Ishikawa (cell line): ENCODE measurements around the gene NEUROG1.

Source experiments
- CEBPB ChIP-seq: IDR thresholded peaks from 2 replicates; pipeline ENCODE4 v1.6.1; 2012
- CREB1 ChIP-seq: IDR thresholded peaks from 2 replicates; pipeline ENCODE4 v1.6.1; 2012; ENCODE audit warnings: low read depth
- EGR1 ChIP-seq: IDR thresholded peaks from 2 replicates; pipeline ENCODE4 v1.6.1; 2012
- EP300 ChIP-seq: IDR thresholded peaks from 2 replicates; pipeline ENCODE4 v1.6.1; 2012; ENCODE audit warnings: borderline replicate concordance
- MAX ChIP-seq: IDR thresholded peaks from 2 replicates; pipeline ENCODE4 v1.6.1; 2012
- NFIC ChIP-seq: IDR thresholded peaks from 2 replicates; pipeline ENCODE4 v1.6.1; 2012
- RAD21 ChIP-seq: IDR thresholded peaks from 2 replicates; pipeline ENCODE4 v1.6.1; 2012; ENCODE audit warnings: low read depth
- REST ChIP-seq: IDR thresholded peaks from 2 replicates; pipeline ENCODE4 v1.6.1; 2012; ENCODE audit warnings: low read depth, mild to moderate bottlenecking
- TAF1 ChIP-seq: IDR thresholded peaks from 2 replicates; pipeline ENCODE4 v1.6.1; 2012; ENCODE audit warnings: low read depth, mild to moderate bottlenecking
- TCF12 ChIP-seq: IDR thresholded peaks from 2 replicates; pipeline ENCODE4 v1.6.1; 2012; ENCODE audit warnings: low read depth
- TEAD4 ChIP-seq: IDR thresholded peaks from 2 replicates; pipeline ENCODE4 v1.6.1; 2012
- USF1 ChIP-seq: IDR thresholded peaks from 2 replicates; pipeline ENCODE4 v1.6.1; 2012
- YY1 ChIP-seq: IDR thresholded peaks from 2 replicates; pipeline ENCODE4 v1.6.1; 2012; ENCODE audit warnings: low read depth

GRCh38 chr5:135484674-135485086, 51.1 kb downstream of the NEUROG1 start:
- no peak for TF ChIP-seq EGR1
- no peak for TF ChIP-seq EP300
- TF ChIP-seq TAF1: no peak
- TF ChIP-seq RAD21: no peak
- no peak for TF ChIP-seq USF1
- no peak for TF ChIP-seq REST
- no peak for TF ChIP-seq TEAD4
- no peak for TF ChIP-seq CREB1
- TF ChIP-seq MAX: no peak
- TF ChIP-seq YY1: no peak
- TF ChIP-seq NFIC: no peak
- no peak for TF ChIP-seq TCF12
- TF ChIP-seq CEBPB: no peak
